ENCODE results near the gene ADSS1.

ADSS1 gene

DNA sequence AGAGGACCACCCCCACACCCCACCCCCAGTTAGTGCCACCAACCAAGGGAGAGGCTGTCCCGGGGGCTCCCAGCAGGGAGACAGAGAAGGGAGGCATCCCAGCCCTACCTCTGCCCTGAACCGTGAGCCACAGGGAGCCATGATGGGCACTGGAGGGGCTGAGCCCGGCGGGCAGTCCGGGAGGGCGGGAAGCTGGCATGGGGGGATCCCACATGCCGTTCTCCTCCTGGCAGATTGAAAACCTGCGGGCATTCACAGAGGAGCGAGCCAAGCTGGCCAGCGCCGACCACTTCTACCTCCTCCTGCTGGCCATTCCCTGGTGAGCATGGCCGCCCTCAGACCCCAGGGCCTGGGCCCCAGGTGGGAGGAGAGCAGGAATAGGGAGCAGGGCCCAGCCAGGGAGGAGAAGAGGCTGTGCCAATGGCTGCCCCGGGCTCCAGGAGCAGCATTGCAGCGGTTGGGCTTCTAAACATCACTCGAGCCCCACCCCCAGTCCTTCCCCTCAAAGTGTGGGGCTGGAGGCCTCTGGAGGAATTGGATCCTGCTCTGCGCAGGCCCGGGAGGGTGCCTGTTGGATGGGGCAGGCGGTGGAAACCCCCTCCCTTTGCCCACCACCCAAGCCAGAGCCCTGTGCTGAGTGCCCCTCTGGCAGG is 14.5 kb upstream of the ADSS1 start:
- no peak for DNase-seq (ENCODE audit: low spot score)
- TF ChIP-seq, protein P1, sequence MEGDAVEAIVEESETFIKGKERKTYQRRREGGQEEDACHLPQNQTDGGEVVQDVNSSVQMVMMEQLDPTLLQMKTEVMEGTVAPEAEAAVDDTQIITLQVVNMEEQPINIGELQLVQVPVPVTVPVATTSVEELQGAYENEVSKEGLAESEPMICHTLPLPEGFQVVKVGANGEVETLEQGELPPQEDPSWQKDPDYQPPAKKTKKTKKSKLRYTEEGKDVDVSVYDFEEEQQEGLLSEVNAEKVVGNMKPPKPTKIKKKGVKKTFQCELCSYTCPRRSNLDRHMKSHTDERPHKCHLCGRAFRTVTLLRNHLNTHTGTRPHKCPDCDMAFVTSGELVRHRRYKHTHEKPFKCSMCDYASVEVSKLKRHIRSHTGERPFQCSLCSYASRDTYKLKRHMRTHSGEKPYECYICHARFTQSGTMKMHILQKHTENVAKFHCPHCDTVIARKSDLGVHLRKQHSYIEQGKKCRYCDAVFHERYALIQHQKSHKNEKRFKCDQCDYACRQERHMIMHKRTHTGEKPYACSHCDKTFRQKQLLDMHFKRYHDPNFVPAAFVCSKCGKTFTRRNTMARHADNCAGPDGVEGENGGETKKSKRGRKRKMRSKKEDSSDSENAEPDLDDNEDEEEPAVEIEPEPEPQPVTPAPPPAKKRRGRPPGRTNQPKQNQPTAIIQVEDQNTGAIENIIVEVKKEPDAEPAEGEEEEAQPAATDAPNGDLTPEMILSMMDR (IDR thresholded peaks at IDR 0.05; ENCODE audit: extremely low read depth, insufficient read depth, missing control alignments): no peak
- in situ Hi-C loops (cut with MboI; ENCODE audit: low pct_unique_long_range_greater_than_20kb, low sequenced_read_pairs, unreplicated experiment): no loop called here

DNA sequence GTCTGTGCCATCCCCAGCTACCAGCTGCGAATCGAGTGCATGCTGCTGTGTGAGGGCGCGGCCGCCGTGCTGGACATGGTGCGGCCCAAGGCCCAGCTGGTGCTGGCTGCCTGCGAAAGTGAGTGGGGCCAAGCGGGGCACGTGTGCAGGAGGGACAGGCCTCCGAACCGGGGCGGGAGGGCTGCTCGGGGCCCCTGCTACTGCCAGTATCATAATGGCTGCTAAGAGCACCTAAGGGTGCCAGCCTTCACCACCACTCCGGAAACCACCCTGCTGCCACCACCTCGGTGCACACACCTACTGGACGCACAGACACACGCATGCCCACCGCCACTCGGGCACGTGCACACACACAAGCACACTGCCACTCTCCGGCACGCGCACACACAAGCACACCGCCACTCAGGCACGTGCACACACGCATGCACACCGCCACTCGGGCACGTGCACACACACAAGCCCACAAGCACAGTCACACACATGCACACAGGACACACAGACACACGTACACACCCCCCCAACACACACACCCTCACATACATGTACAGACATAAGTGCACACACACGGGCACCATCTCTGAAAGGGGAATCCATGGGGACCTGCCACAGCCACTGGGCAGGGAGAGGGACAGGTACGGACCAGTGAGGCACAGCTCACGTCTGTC is 13.8 kb upstream of the ADSS1 start:
- no peak for DNase-seq (ENCODE audit: low spot score)
- in situ Hi-C loops (cut with MboI; ENCODE audit: low pct_unique_long_range_greater_than_20kb, low sequenced_read_pairs, unreplicated experiment): no loop called here
- TF ChIP-seq, protein P1 (IDR thresholded peaks at IDR 0.05; ENCODE audit: extremely low read depth, insufficient read depth, missing control alignments): no peak

DNA sequence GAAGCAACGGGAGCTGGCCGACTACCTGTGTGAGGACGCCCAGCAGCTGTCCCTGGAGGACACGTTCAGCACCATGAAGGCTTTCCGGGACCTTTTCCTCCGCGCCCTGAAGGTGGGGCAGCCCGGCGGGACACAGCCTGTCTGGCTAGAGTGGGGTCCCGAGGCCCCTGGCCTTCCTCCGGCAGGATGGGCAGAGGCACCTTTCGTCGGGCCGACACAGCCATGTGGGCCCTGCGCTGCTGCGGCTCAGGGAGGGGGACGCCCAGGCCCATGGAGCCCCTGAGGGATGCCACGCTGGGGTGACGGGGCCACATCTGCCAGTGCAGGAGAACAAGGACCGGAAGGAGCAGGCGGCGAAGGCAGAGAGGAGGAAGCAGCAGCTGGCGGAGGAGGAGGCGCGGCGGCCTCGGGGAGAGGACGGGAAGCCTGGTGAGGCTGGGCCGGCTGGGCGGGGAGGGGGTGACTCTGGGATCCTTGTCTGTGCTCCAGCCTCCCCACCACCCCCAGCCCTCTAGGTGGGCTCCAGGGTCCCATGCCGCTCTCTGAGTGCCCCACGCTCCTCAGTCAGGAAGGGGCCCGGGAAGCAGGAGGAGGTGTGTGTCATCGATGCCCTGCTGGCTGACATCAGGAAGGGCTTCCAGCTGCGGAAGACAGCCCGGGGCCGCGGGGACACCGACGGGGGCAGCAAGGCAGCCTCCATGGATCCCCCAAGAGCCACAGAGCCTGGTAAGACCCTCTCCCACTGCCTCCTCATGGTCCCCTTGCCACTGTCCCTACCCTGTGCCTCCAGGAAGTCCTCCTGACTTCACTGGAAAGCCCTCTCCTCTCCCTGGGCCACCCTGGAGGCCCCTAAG is 10.9 kb upstream of the ADSS1 start:
- no peak for DNase-seq (ENCODE audit: low spot score)
- TF ChIP-seq, protein P1 (IDR thresholded peaks at IDR 0.05; ENCODE audit: extremely low read depth, insufficient read depth, missing control alignments): no peak
- in situ Hi-C loops (cut with MboI; ENCODE audit: low pct_unique_long_range_greater_than_20kb, low sequenced_read_pairs, unreplicated experiment): no loop called here

DNA sequence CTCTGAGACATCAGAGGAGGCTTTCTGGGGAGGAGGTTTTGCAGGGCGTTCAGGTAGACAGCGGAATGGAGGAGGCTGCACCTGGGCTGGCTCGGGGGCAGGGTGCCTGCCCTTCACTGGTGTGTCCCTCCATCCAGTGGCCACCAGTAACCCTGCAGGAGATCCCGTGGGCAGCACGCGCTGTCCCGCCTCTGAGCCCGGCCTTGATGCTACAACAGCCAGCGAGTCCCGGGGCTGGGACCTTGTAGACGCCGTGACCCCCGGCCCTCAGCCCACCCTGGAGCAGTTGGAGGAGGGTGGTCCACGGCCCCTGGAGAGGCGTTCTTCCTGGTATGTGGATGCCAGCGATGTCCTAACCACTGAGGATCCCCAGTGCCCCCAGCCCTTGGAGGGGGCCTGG is 10.0 kb upstream of the ADSS1 start:
- no peak for DNase-seq (ENCODE audit: low spot score)
- TF ChIP-seq, protein P1 (IDR thresholded peaks at IDR 0.05; ENCODE audit: extremely low read depth, insufficient read depth, missing control alignments): no peak
- in situ Hi-C loops (cut with MboI; ENCODE audit: low pct_unique_long_range_greater_than_20kb, low sequenced_read_pairs, unreplicated experiment): no loop called here

DNA sequence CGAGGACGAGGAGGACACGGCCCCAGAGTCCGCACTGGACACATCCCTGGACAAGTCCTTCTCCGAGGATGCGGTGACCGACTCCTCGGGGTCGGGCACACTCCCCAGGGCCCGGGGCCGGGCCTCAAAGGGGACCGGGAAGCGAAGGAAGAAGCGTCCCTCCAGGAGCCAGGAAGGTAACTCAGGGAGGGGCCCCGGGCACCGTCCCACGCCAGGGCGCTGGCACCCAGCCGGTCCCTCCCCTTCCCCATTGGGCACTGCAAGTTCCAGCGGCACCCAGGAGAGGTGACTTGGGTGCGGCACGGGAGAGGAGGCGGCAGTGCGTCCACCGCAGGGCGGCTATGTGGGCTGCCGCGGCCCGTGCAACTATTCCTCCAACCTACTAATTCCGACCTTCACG is 9.3 kb upstream of the ADSS1 start:
- TF ChIP-seq, protein P1 (IDR thresholded peaks at IDR 0.05; ENCODE audit: extremely low read depth, insufficient read depth, missing control alignments): no peak
- DNase-seq (ENCODE audit: low spot score): no peak
- in situ Hi-C loops (cut with MboI; ENCODE audit: low pct_unique_long_range_greater_than_20kb, low sequenced_read_pairs, unreplicated experiment): no loop called here

DNA sequence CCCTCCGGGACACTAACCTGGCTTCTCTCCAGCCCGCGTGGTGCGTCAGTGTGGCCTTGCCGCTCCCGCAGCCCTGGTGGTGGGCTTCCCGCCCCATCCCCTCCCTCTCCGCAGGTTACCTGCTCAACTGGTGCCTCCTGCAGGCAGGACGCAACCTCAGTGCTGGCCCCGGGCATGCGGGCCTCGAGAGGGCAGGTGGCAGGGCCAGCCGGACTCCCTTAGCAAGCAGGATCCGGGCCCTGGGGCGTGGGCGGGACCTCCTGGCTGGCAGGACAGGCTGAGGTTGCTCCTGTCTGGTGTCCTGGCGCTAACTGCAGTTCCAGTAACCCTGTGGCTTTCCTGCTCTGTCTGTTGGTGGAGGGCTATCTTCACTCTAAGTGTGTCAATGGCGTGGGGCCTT is 8.6 kb upstream of the ADSS1 start:
- TF ChIP-seq, protein P1 (IDR thresholded peaks at IDR 0.05; ENCODE audit: extremely low read depth, insufficient read depth, missing control alignments): no peak
- in situ Hi-C loops (cut with MboI; ENCODE audit: low pct_unique_long_range_greater_than_20kb, low sequenced_read_pairs, unreplicated experiment): no loop called here
- no peak for DNase-seq (ENCODE audit: low spot score)

Measured in GM13977 (cell line).